ENCODE data around the gene CASS4.
"Not testable (repeated sequence)": the region's sequence is repeated elsewhere in the genome, so short reads cannot be mapped to it uniquely, and the experiment has no call there.

The CASS4 gene, protein sequence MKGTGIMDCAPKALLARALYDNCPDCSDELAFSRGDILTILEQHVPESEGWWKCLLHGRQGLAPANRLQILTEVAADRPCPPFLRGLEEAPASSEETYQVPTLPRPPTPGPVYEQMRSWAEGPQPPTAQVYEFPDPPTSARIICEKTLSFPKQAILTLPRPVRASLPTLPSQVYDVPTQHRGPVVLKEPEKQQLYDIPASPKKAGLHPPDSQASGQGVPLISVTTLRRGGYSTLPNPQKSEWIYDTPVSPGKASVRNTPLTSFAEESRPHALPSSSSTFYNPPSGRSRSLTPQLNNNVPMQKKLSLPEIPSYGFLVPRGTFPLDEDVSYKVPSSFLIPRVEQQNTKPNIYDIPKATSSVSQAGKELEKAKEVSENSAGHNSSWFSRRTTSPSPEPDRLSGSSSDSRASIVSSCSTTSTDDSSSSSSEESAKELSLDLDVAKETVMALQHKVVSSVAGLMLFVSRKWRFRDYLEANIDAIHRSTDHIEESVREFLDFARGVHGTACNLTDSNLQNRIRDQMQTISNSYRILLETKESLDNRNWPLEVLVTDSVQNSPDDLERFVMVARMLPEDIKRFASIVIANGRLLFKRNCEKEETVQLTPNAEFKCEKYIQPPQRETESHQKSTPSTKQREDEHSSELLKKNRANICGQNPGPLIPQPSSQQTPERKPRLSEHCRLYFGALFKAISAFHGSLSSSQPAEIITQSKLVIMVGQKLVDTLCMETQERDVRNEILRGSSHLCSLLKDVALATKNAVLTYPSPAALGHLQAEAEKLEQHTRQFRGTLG

DNA sequence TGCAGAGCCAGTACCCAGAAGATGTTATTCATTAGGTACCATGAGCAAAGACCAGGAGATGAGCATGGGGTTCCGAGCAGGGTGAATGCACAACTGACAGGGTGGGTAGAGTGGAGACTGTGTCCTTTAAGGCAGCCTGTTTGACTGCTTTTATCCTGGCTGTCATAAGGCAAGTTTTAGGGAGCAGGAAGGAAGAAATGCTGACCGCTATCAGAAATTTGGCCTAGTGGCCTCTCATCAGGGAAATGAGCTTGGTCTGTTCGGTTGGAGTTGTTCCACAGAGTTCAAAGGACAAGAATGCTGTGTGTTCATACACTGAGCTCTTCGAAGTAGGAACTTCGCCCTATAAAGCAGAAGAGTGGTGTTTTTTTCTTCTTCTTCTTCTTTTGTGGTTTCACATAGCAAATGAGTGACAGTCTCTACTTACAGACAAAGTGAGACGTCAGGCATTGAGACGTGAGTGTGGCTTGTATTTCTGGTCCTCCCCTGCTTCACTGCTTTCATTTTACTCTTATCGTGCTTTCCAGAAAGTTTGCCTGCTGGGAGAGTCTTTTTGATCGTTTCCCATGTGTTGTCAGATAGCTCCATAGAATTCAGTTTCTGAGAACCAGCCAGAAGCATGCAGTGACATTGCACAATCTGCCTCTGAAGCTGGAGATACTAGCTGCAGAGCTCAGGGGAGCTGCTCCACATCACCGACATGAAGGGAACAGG, at the start of gene CASS4:
Gene CASS4 (plus strand): TSS at position 502 of the 714 bp plus-strand sequence. CDS start 199 bp downstream, at position 701.
- no peak for DNase-seq

DNA sequence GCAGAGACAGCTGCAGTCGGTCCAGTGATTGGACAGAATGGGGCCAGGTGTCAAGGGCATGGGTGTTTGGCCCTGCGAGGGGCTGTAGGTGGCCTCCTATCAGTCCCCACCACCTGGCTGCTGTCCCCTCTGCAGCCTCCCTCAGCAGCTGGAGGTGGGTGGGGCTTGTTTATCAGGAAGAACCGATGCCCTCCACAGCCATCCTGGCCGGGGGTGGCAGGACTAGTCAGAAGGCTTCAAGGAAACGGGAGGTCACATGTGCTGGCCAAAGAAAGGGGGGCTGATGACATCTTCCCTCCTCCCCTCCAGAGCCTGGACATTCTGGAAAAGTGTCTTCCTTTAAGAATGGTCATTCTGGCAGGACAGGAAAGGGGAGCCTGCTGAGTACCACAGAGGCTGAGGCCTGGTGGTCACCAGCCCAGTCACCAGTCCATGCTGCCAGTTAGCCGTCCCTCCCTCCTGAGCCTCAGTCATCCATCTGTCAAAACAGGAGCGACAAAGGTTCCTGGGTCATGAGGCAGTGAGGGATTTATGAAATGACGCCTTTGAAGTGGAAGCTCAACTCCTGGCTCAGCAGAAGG, 49.1 kb upstream of the CASS4 start:
- DNase-seq: no peak

DNA sequence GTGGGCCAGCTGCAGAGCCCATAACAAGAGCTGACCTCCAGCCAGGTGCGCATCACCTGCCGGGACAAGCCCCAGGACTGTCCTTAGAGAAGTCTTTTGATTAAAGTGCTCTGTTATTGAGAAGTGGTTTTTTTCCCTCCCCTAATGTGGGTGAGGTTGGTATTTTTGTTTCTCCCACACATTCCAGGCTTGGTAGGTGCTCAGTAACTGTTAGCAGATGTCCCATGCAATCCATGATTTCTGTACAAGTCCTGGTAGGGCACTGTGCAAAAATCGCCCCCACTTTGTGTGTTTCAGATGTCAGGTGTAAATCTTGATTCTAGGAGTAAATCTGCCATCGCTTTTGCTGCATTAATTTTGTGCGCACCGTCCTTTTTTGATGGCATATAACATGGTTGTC, 48.6 kb upstream of the CASS4 start:
- no peak for DNase-seq

DNA sequence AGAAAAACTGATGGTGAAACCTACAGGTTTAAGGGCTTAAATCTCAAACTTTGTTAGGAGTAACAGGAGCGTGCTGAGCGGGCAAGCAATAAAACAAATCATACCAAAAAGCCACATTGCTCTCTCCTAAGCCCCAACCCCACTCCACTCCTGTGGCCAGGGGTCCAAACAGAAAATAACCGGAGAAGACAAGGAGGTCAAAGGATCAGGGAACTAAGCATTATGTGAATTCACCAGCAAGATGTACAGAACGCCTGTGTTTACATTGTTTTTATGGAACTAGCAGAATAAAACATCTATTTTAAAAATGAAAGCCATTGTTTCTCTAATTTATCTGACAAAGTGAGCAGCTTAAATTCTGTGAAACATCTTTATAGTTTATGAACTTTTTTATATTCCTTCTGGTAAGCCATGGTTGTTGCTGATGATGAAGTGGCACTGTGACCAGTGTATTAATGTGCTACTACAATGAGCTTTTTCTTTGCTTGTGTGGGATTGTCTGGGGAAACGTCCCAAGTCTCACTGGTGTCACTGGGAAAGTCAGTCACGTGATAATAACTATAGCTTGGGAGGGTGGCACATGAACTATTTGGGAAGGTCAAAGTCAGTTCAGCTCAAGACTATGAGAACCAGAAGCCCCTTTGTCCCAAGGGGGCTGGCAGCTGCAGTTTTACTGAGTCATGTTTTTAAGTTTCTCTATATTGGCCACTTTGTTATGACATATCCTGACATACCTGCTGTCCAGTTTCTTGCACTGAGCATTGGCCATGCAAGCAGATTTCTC, 43.5 kb upstream of the CASS4 start:
- DNase-seq: no peak

DNA sequence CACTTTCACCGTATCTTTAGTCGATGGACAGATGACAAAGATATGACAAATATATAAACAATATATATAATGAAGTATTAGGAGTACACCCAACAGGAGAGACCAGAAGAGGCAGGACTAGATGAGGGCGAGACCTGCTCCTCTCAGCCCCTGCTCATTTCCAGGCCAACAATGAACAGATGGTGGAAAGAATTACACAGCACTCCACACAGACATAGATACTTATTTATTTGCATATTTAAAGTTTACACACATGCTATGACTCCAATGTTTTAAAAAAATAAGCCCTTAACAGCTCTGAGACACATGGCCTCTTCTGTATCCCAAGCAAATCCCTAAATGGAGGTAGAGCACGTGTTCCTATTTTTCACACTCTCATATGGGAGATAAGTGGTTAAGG, 42.9 kb upstream of the CASS4 start:
- DNase-seq: no peak

DNA sequence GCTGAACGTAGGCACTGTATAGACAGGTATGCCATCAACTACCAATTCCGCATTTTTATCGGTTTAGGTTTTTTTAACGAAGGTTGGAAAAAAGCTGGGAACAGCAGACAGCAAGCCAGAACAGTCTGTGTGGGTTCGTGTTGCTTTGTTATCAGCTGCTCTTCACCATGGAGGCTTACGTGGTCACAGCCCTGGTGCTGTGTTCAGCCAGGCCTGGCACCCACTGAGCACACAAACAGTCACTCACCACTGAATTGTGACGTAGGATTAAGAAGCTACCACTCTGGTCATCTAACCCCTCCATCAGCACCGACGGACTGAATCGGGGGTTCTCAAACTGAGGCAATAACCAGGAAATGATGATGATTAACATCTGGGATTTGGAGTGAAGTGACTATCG, 40.1 kb upstream of the CASS4 start:
- no peak for DNase-seq

DNA sequence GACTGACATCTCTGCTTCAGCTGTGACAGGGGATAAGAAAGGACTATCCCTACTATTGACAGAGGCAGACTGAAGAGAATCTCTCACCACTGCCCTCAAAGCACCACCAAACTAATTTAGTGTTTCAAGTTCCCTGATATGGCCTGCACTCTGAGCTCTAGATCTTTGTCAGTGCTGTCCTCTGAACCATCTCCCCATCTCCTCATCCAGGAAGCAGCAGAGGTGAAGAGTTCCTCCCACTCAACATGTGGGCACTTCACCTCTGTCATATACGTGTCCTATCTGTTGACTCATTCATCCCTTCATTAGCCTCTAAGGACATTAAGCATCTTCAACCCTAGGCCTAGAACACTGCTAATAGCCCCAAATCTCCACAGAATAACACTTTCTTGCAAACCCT, 39.2 kb upstream of the CASS4 start:
- no peak for DNase-seq

DNA sequence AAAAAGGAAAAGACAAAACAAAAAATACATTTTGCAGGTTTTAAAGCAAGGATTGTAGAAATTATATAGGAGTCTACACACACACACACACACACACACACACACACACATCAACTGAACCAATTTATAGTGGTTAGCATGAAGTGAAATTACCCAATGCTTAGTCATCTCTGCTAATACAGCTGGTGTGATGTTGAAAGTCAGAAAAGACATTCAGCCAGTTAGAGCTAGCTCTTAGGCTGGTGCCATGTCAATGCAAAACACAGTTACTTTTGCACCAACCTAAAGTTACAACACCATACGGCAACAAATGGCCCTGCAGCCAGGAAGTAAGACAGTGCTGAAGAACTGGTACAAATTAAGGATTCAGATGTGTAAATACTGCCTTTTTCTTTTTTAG, 38.1 kb upstream of the CASS4 start:
- DNase-seq: no peak

DNA sequence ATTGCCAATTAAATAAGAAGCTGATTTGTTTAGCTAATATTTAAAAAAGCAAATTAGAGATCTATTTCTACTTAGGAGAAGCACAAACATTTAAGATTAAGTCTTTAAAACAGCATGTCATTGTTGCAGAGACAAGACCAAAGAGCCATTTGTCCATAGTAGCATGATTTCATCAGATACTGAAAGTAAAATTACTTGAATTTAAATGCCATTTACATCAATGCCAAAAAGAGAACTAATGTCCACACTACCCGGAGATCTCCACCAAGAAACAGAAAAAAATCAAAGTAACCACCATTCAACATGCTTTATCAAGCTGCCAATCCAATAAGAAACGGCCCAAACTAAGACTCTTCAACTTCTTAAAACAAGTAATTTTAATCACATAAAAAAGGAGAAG, 35.7 kb upstream of the CASS4 start:
- no peak for DNase-seq

DNA sequence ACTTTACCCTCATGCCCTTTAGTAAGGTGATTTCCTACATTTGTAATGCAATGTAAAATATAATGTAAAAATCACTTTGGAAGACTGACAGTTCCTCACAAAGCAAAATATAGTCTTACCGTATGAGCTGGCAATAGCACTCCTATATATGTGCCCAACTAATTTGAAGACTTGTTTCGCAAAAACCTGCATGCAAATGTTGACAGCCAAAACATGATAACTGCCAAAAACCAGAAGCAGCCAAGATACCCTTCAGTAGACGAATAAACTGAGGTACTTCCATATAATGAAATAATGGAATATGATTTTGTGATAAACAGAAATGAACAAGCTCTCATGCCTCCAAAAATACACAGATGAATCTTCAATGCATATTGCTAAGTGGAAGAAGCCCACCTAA, 33.7 kb upstream of the CASS4 start:
- no peak for DNase-seq

DNA sequence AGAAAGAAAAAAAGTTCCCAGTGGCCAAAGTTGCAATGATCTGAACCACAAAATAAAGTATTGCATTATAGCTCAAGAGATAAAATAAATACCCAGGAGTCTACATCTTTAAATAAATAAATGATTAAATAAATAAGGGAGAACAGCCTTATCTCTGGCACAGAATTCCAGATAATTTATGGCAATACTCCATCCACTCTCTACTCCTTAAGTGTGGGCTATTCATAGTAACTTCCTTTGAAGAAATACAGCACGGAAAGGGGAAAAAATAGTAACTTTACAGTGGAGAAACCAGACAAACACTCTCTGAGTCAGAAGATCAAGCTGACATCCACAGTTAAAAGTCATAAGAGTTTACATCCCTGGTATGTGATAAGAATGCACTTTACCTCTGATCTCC, 31.7 kb upstream of the CASS4 start:
- no peak for DNase-seq

DNA sequence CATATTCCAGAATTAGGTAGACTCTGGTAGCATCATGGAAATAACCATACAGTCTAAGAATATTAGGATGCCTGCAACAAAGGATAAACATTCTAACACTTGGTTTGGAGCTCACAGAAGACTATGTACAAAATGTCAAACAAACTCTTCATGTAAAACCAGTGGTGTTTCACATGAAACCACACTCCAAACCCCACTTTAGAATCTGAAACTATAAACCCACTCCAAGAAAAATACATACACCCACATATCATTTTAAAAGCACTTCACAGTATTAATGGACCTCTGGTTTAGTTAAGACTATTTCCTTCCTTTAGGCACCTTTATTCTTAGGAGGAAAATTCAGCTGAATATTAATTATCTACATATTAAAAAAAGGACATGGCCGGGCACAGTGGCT, 30.6 kb upstream of the CASS4 start:
- DNase-seq: no peak

DNA sequence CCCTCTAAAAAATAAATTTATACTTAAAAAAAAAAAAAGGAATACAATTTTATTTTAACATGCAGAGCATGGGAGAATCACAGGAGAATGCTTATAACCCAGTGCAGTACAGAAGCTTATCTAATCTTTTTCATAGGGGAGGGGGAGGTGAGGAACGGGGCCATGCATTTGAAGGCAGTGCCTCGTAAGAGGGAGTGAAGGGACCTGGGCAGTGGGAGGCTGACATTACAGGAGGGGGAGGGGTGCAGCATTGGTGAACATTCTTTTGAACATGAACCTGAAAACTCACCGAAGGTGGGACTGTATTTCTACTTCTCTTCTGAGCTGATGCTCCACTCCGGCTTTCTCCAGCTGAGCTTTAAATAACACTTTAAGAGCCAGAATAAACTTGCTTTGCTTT, 29.4 kb upstream of the CASS4 start:
- no peak for DNase-seq

DNA sequence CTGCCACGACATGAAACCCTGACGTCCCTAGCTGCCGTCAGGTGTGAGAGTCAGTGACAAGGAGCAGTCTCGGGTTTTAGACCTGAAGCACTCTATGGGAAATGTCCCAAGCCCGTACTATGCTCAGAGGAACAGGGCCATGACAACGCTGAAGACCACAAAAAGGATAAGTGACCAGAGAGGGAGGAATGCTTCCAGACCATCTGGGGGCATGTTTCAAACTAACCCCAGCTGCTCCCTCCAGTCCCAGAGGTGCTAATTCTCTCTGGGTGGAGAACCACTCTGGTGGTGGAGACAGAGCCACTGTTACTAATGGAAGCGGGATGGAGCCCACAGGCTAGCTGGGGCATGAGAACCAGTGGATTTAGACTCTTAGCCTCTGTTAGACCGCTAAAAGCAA, 28.7 kb upstream of the CASS4 start:
- DNase-seq: no peak

DNA sequence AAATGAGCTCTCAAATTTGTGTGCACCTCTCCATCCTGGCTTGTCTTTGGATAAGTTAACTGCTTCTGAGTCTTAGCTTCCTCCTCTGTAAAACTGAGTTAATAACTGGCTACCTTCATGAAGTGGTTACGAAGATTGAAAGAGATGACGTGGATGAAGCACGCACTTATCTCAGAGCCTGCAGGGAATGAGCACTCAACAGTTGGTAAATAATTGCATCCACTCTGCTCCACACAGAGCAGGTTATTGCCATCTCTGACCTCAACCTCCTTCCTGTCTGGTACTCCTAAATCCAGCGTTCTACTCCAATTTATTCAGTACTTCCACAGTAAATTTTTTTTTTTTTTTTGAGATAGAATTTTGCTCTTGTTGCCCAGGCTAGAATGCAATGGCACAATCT, 26.9 kb upstream of the CASS4 start:
- no peak for DNase-seq

DNA sequence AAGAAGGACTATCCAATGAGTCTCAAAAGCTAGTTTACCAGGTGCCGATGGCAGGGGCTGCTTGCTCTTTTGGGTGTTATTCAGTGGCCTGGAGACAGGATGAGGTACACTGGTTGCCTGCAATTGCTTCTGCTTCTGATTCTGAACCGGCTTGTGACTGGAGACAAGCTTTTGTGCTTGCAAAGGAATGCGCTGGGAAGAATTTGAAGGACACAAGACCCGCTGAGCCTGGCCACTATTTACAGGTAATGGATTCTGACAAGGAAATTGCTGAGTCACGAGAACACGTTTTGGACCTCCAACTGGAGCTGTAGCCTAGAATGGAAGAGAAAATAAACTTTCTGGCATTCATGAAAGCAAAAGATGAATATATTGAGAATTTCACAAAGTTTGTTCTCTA, 25.8 kb upstream of the CASS4 start:
- DNase-seq: no peak

DNA sequence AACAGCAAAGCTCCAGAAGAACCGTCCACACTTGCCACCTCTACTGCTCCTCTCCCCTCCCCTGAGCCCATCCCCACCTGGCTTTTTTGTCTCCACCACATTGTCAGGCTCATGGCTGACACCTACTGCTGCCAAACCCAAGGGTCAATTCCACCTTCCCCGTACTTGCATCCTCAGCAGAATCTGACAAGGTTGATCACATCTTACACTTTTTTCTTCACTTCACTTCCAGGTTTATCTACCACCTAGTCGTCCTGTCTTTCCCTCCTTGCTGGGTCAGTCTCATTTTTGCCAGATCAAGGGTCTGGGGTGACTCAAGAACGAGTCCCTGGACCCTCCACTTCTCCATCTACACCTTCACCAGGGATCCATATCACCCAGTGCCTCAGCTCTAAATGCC, 23.2 kb upstream of the CASS4 start:
- DNase-seq: no peak

DNA sequence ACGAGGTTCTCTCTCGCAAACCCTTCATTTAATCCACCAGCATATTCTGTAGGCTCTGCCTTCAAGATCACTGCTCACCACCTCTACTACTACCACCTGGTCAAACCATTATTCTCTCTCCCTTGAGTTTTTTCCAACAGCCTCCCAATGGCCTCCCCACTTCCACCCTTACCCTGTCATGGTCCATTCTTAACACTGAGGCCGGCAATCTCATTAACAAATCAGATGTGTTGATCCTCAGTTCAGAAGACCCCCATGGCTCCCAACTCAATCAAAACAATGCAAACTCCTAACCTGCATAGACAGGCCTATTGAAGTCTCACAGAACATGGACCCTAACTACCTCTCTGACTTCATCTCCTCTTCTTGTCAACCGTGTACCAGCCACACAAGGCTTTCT, 22.3 kb upstream of the CASS4 start:
- no peak for DNase-seq

DNA sequence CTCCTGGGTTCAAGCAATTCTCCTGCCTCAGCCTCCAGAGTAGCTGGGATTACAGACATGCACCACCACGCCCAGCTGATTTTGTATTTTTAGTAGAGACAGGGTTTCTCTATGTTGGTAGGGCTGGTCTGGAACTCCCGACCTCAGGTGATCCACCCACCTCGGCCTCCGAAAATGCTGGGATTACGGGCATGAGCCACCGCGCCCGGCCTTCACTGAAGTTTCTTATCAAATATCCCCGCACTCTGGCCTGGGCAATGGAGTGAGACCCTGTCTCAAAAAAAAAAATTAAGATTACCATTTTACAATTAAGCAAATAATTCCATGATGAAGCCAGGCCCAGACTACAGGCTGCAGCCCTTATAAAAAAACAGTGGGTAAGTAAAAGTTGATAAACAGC, 21.7 kb upstream of the CASS4 start:
- not testable (repeated sequence) for DNase-seq

DNA sequence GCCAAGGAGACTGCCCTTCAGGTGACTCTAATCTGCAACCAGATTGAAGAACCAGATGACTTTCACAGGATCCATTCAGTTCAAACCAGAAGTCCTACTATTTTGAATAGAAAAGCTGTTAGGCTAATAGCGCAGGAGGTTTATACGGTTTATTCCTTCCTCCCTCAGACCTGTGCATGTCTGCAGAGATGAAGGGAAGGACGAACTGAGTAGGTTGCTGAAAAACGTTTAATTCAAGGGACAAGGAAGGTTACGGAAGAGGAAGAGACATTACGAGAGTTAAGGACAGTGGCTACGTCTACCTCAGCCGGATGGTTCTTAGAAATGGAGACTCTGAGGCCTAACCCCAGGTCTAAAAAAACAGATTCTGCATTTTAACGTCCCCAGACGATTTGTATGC, 21.0 kb upstream of the CASS4 start:
- DNase-seq: no peak

DNA sequence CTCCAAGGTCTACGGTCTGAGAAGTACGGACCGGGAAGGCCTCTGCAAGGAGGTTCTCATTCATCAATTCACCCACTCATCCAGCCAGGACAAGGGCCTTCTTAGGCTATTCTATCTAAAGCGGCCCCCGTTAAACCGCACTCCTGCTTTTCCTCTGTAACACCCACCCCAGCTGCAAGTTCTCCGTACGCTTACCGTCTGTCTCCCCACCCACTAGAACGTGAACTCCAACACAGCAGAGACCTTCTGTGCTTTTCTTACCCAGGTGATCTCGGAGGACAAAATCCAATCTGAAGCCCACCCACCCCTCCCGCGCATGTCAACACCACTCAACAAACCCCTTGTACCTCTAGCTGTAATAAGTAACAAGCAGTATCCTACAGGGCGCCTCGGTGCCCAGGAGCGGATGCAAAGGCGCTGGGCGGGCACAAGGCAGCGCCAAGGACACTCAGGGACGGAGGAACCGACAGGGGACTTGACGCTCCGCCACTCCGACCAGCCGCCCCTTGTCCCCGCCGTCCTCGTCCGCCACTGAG, 20.4 kb upstream of the CASS4 start:
- DNase-seq: no peak

DNA sequence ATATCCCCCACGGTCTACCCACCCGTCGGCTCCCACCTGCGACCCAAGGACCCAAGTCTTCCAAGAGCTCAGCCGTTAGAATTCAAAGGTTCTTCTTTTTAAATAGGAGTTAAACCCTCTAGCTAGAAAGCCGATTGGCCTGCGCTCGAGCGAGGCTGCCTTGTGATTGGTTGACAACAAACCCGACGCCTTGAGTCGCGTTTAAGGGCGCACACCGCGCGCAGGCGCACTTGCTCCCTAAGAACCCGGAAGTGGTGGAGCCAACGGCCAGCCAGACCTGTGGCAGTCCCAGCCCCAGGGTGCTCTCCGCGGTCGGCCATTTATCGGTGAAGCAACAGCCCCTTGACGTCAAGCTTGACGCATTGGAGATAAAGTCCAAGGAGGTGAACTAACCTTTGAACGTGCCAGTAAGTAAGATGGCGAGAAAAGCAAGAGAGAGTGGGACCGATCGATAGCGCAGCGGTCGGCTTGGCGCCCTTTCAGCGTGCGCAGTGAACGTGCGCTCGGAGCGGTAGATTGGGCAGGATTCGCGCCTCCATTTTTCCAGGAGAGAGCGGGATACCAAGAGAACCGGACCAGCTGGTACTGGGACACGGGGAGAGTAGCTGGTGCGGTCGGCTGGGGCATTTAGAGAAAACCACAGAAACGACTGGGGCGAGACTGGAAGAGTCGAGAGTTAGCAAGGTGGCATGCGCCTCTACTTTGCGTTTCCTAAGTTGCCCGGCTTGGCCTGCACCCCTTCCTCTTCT, 19.8 kb upstream of the CASS4 start, which contains the start of the genes AURKA and CSTF1:
Gene AURKA (minus strand): TSS at position 84 of the 749 bp plus-strand sequence. CDS start 4,018 bp downstream, outside the sequence.
Gene CSTF1 (plus strand): TSS at position 514 of the 749 bp plus-strand sequence. CDS start 2,908 bp downstream, outside the sequence.
- peak; percentile 90 for DNase-seq
